Subcutaneous adipose tissue (tissue), 4 donors: ENCODE data around the gene ATP1A2. TPM values are rescaled to one million over a fixed set of nuclear protein-coding genes. Genes with fewer than 3 reads are reported as not detected.

Experiments
- CTCF ChIP-seq: fragments of 450-650 bp; IDR thresholded peaks from one replicate; pipeline ENCODE4 v1.5.1; 2016; ENCODE audit warnings: low read depth, mild to moderate bottlenecking, control low read depth, antibody characterized with exemption, moderate library complexity
- total RNA-seq, 4 donors: library from RNA; depleted of rRNA; stranded (reverse); fragments of >200 nt; gene quantifications; one replicate each; pipeline ENCODE4 v1.1.0, GENCODE V29; 2016

Gene ATP1A2
- total RNA-seq, 4 donors from 2014 or later: 13.4 to 150 (median 88.9) TPM

- no peak for TF ChIP-seq CTCF
Measured at GRCh38 chr1:160123726-160124125, 8.2 kb downstream of the ATP1A2 start.

- TF ChIP-seq CTCF: no peak
Measured at GRCh38 chr1:160124705-160125478, 9.3 kb downstream of the ATP1A2 start.

DNA sequence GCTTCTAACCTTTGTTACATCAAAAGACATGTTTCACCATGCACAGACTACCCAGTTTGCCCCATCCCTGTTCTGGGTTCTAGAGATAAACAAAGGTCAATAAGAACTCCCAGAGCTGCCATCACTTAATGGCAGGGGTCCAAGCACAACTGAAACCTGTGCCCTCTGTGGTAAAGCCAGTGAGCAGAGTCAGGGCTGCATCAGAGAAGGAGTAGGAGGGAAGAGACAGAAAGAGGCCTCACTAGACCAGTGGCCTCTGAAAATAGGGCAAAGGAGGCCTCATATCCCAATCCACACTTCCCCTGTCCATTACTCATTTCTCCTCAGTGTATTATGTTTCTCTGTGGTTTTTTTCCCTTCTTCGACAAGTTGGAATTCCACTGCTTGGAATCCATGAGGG, 10.2 kb downstream of the ATP1A2 start:
- TF ChIP-seq CTCF: no peak

DNA sequence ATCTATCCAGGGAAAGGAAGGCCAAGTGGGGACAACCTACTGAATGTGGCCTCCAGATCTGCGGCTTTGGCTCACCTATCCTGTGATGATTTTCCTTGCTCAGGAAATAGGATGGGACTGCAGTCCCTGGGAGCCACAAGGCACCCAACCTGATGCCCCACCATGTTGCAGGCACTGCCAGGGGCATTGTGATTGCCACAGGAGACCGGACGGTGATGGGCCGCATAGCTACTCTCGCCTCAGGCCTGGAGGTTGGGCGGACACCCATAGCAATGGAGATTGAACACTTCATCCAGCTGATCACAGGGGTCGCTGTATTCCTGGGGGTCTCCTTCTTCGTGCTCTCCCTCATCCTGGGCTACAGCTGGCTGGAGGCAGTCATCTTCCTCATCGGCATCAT, 11.8 kb downstream of the ATP1A2 start:
- TF ChIP-seq CTCF: no peak

DNA sequence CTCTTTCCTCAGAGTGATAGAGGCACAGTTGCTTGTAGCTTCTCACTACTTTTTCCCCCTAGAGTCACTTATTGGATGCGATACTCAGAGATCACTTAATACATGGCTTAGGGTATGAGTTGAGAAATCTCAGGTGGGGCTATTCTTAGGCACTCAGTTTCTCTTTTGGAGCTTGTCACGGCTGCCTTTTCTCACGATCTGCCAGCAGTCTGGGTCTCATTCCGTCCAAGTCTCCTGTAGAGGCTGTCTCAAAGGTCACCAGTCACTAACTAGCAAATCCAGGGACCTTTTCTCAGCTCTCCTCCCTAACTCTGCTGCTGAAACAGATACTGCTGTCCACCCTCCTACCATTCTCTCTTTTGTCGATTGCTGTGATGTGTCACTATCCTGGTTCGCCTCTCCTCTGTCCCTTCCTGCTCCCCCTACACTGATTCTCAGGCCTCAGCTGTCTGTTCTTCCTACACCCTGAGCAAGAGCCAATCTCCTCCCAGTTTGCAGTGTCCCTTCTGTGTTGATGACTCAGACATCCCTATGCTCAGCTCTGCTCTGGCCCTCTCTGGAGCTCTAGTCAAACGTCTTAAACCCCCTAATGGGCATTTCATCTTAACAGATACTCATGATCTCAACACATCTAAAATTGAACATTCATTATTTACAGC, 12.4 kb downstream of the ATP1A2 start:
- no peak for TF ChIP-seq CTCF

- no peak for TF ChIP-seq CTCF
Measured at GRCh38 chr1:160128636-160129035, 13.1 kb downstream of the ATP1A2 start.

DNA sequence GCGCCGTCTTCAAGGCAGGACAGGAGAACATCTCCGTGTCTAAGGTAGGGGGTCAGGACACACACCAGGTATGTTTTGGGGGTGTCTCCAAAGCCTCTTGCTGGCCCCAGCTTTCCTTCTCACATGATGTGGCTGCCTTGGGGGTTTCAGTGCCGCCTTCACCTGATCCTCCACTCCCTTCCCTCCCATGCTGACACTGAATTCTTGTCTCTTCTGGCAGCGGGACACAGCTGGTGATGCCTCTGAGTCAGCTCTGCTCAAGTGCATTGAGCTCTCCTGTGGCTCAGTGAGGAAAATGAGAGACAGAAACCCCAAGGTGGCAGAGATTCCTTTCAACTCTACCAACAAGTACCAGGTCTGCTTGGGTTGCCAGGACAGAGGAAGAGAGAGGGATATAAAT, 13.5 kb downstream of the ATP1A2 start:
- no peak for TF ChIP-seq CTCF
